H1 (cell line): ENCODE measurements around the gene TP53I13. TPM values are rescaled to one million over a fixed set of nuclear protein-coding genes. Genes with fewer than 3 reads are reported as not detected.

Experiments used
- ASH2L ChIP-seq: fragments of 200-600, 300-600 bp; sonication (generic); IDR thresholded peaks from one replicate; pipeline ENCODE4 v1.7.1; 2017; ENCODE audit warnings: low read length
- BACH1 ChIP-seq: IDR thresholded peaks from 2 replicates; pipeline ENCODE4 v1.6.1; 2012; ENCODE audit warnings: low read length, improper control_type of control experiment
- CHD2 ChIP-seq: IDR thresholded peaks from 2 replicates; pipeline ENCODE4 v1.6.1; 2012; ENCODE audit warnings: low read length, improper control_type of control experiment
- CTCF ChIP-seq, 3 experiments: IDR thresholded peaks; 1 replicate in 2 of 3; 2 replicates in 1 of 3; pipeline versions ENCODE4 v1.5.1 to v1.6.1; 2011; ENCODE audit warnings: low read length in 3 of 3, mild to moderate bottlenecking in 3 of 3, inconsistent platforms in 2 of 3, low read depth in 1 of 3, moderate library complexity in 1 of 3; ENCODE audit not compliant: insufficient read depth in 1 of 3; ENCODE audit errors: control extremely low read depth in 1 of 3
- E2F6 ChIP-seq: IDR thresholded peaks from 2 replicates; pipeline ENCODE4 v1.6.1; 2012; ENCODE audit warnings: inconsistent platforms
- GTF2F1 ChIP-seq: IDR thresholded peaks from 2 replicates; pipeline ENCODE4 v1.6.1; 2012; ENCODE audit warnings: low read depth, low read length, improper control_type of control experiment, borderline replicate concordance
- JUND ChIP-seq: IDR thresholded peaks from 2 replicates; pipeline ENCODE4 v1.6.1; 2011; ENCODE audit warnings: mild to moderate bottlenecking, improper control_type of control experiment, low read length
- KDM1A ChIP-seq: fragments of 200-600, 300-600 bp; sonication (generic); IDR thresholded peaks from 2 replicates; pipeline ENCODE4 v1.7.1; 2016; ENCODE audit warnings: mild to moderate bottlenecking, low read length, borderline replicate concordance
- KDM4A ChIP-seq: IDR thresholded peaks from one replicate; pipeline ENCODE4 v1.7.1; 2012; ENCODE audit warnings: low read depth, mild to moderate bottlenecking, moderate library complexity, low read length, inconsistent platforms; ENCODE audit not compliant: severe bottlenecking
- KDM5A ChIP-seq: fragments of 200-600 bp; IDR thresholded peaks from 2 replicates; pipeline ENCODE4 v1.7.1; 2012; ENCODE audit warnings: mild to moderate bottlenecking, low read length, inconsistent platforms, mixed read lengths
- MAX ChIP-seq: IDR thresholded peaks from 2 replicates; pipeline ENCODE4 v1.6.1; 2012; ENCODE audit warnings: inconsistent platforms
- POLR2A ChIP-seq, 2 experiments: IDR thresholded peaks; 1 replicate in 1 of 2; 2 replicates in 1 of 2; pipeline ENCODE4 v1.6.1; 2011; ENCODE audit warnings: low read depth in 2 of 2, low read length in 2 of 2, mild to moderate bottlenecking in 2 of 2; ENCODE audit errors: control extremely low read depth in 1 of 2
- POLR2AphosphoS5 ChIP-seq: IDR thresholded peaks from 2 replicates; pipeline ENCODE4 v1.6.1; 2011; ENCODE audit warnings: low read depth, low read length
- SIN3A ChIP-seq, 2 experiments: IDR thresholded peaks in 1 of 2; conservative IDR thresholded peaks in 1 of 2; 2 replicates each; pipeline ENCODE4 v1.6.1; 2011 to 2012; ENCODE audit warnings: low read length in 2 of 2, improper control_type of control experiment in 1 of 2, low read depth in 1 of 2, mild to moderate bottlenecking in 1 of 2
- SP1 ChIP-seq: IDR thresholded peaks from 2 replicates; pipeline ENCODE4 v1.6.1; 2011; ENCODE audit warnings: low read depth, low read length
- SP2 ChIP-seq: IDR thresholded peaks from 2 replicates; pipeline ENCODE4 v1.6.1; 2012; ENCODE audit warnings: mild to moderate bottlenecking, low read length, inconsistent platforms
- SRF ChIP-seq: IDR thresholded peaks from 2 replicates; pipeline ENCODE4 v1.6.1; 2011; ENCODE audit warnings: mild to moderate bottlenecking, low read depth, low read length, moderate library complexity
- TAF1 ChIP-seq: IDR thresholded peaks from 2 replicates; pipeline ENCODE4 v1.6.1; 2011; ENCODE audit warnings: mild to moderate bottlenecking, low read depth, low read length
- TCF12 ChIP-seq: IDR thresholded peaks from 2 replicates; pipeline ENCODE4 v1.6.1; 2011; ENCODE audit warnings: low read depth, mild to moderate bottlenecking, low read length
- TEAD4 ChIP-seq: IDR thresholded peaks from 2 replicates; pipeline ENCODE4 v1.6.1; 2012; ENCODE audit warnings: low read depth, low read length, inconsistent platforms, mixed read lengths
- YY1 ChIP-seq: IDR thresholded peaks from 2 replicates; pipeline ENCODE4 v1.6.1; 2011; ENCODE audit warnings: low read depth, mild to moderate bottlenecking, low read length
- ZNF274 ChIP-seq: IDR thresholded peaks from 2 replicates; pipeline ENCODE4 v1.7.0; 2012; ENCODE audit warnings: low read length, borderline replicate concordance; ENCODE audit errors: extremely low read depth
- polyA plus RNA-seq, 7 experiments: library from polyadenylated mRNA; depleted of rRNA in 3 of 7; stranded (reverse) in 5 of 7; unstranded in 2 of 7; fragments of >200 nt in 5 of 7; fragments of 200-250 nt in 2 of 7; gene quantifications; 1 replicate in 5 of 7; 2 replicates in 1 of 7; 4 replicates in 1 of 7; pipeline versions ENCODE4 v1.2.1 to v1.2.3, GENCODE V29; 2011 to 2013; ENCODE audit warnings: missing spikeins in 2 of 7, mixed read lengths in 2 of 7
- total RNA-seq: library from RNA; stranded (reverse); fragmentation: NEBNext Ultra II Directional; extraction: Animal tissue kit (Norgen Biotek cat#: 25700); gene quantifications from 2 replicates; pipeline ENCODE4 v1.2.1, GENCODE V29; 2021

Gene TP53I13
- total and polyA plus RNA-seq, 2 of the 8 experiments (the other 6 are each of a cell fraction or from before 2014, with no cell fraction given) = 22.4 to 35.7 TPM

GRCh38 chr17:29567554-29568330, 759 bp upstream of the TP53I13 start (continued):
- TF ChIP-seq GTF2F1 (no peak), BACH1 (no peak), KDM4A (peak; percentile 45), ASH2L (no peak), TAF1 (0 out of 2 replicates have a peak, but pooled peaks have one; percentile 2), SRF (no peak), SP2 (no peak), ZNF274 (no peak), SIN3A (conservative IDR thresholded peaks at IDR 0.05 in 1 of 2, IDR thresholded peaks at IDR 0.05 in 1 of 2; ENCODE audit: low read depth in 1 of 2, low read length in 2 of 2) (no peak; a peak in 1 of 4 replicates), CTCF (IDR thresholded peaks at IDR 0.05; ENCODE audit: control extremely low read depth in 1 of 3, insufficient read depth in 1 of 3, low read depth in 1 of 3, low read length in 3 of 3) (peak in 2 of 3 experiments; percentile 17 to 27; a peak in 3 of 4 replicates), YY1 (no peak), TCF12 (no peak), SP1 (no peak), KDM5A (no peak), TEAD4 (no peak), POLR2A (IDR thresholded peaks at IDR 0.05; ENCODE audit: control extremely low read depth in 1 of 2, low read depth in 2 of 2, low read length in 2 of 2) (no peak), E2F6 (no peak), JUND (no peak), CHD2 (no peak), POLR2AphosphoS5 (no peak), KDM1A (no peak), MAX (no peak)
